LoVo (cell line): ENCODE results near the gene BMP7.

Source experiments
- DNase-seq: peaks from one replicate; pipeline ENCODE4 v3.0.0-alpha.2; 2016; ENCODE audit warnings: low spot score

The BMP7 gene

GRCh38 chr20:57124366-57124765, 142.1 kb downstream of the BMP7 start:
- no peak for DNase-seq

GRCh38 chr20:57123504-57123903, 142.9 kb downstream of the BMP7 start:
- DNase-seq = no peak

- DNase-seq = no peak
Observed at GRCh38 chr20:57122536-57123489, 143.6 kb downstream of the BMP7 start.

- DNase-seq = no peak
Observed at GRCh38 chr20:57118964-57119363, 147.5 kb downstream of the BMP7 start.
